ENCODE data around the gene PDE3B. TPM values are rescaled to one million over a fixed set of nuclear protein-coding genes. Genes with fewer than 3 reads are reported as not detected.

PDE3B gene
- total and polyA plus RNA-seq, 2 of the 4 experiments (the other 2 are of a cell fraction), result 0.21 to 1.3 TPM

DNA sequence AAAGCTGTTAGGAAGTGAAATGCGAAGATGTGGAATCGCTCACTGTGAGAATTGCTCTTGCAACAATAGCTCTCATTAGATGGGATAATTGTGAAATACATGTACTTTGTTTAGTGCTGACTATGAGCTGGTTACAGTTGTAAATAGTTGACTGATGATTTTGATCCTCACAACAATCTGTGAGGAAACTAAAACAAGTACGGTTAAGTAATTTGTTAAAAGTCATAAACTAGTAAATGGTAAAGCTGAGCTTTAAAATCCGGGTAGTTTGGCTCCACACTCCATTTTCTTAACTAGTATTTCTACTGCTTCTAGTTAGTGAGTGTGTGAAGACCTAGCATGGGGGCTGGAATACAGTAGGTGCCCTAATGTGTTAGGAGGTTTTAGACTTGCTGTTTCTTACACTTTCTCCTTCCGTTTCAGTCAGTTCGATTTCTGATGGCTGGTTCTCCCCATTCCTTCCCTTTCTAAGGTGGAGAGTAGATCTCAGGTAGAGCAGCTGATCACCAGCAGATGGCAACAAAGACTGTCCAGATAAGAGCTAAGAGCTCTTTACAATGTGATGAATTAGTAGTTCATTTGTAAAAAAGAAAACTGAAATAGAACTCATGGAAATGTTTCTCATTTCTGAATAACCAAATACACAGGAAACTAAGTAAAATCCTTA is 264.7 kb downstream of the PDE3B start (continued):
- TF ChIP-seq MXI1 (IDR thresholded peaks at IDR 0.05; ENCODE audit: borderline replicate concordance, low read depth, low read length), result no peak

DNA sequence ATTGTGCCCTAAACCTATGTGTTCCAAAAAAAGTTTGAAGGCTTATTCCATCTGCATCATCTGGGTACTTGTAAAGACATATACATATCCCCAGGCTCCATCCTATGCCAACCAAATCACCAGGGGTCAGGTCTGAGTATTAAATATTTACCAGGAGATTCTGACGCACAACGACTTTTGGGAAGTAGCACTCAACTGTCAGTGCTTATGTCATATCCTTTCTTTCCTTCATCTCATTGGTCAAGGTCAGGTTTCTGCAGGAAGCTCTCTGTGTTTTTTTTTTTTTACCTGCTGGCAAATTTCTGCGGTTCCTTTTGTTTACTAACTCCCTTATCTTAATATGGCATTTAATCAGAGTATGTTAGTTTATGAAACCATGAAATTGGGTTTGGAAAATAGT is 270.9 kb downstream of the PDE3B start:
- Histone ChIP-seq H3K9ac (ENCODE audit: low read depth, low read length) (no peak overlapping the region), H4K8ac (ENCODE audit: low read depth in 2 of 2, low read length in 2 of 2) (no peak overlapping the region), H2BK15ac (ENCODE audit: low read depth, low read length) (no peak overlapping the region), H4K20me1 (ENCODE audit: insufficient read depth, low read length) (no peaks in the 10 kb centered on the region), H3K9me3 (ENCODE audit: control insufficient read depth, insufficient read depth, low read length) (no peaks in the 10 kb centered on the region), H2BK120ac (ENCODE audit: low read depth, low read length) (no peak overlapping the region), H2AK5ac (ENCODE audit: low read depth, low read length) (no peak overlapping the region), H3K4me2 (ENCODE audit: low read depth, low read length) (no peak overlapping the region), H2BK20ac (ENCODE audit: low read depth, low read length) (no peak overlapping the region), H2AFZ (replicated peaks; ENCODE audit: low read length, poor library complexity) (no peak overlapping the region), H3K23ac (ENCODE audit: low read depth, low read length) (no peak overlapping the region), H3K56ac (ENCODE audit: extremely low read depth, insufficient read depth, low read length) (no peak overlapping the region), H4K5ac (ENCODE audit: low read depth, low read length) (no peak overlapping the region), H3K27me3 (ENCODE audit: control insufficient read depth, insufficient read depth, low read length) (peaks cover 1% of the 10 kb centered on the region), H2BK5ac (ENCODE audit: low read depth, low read length, poor library complexity, severe bottlenecking) (no peak overlapping the region), H4K91ac (ENCODE audit: insufficient read depth, low read depth, low read length) (no peak overlapping the region), H2AK9ac (replicated peaks; ENCODE audit: low read depth, low read length, poor library complexity) (no peak overlapping the region), H3K14ac (replicated peaks; ENCODE audit: low read depth, low read length) (no peak overlapping the region), H3K79me1 (ENCODE audit: low read depth in 1 of 2, low read length in 2 of 2) (no peaks in the 10 kb centered on the region), H3K4me1 (ENCODE audit: control insufficient read depth, insufficient read depth, low read length) (no peaks in the 10 kb centered on the region), H3K27ac (ENCODE audit: insufficient read depth, low read length) (no peak overlapping the region), H3K4ac (ENCODE audit: low read depth, low read length) (no peak overlapping the region), H3K36me3 (ENCODE audit: control insufficient read depth, insufficient read depth, low read length) (no peaks in the 10 kb centered on the region), H3K18ac (ENCODE audit: low read depth, low read length) (no peak overlapping the region), H3K4me3 (ENCODE audit: insufficient read depth, low read depth, low read length) (no peak overlapping the region), H3K9me1 (ENCODE audit: insufficient read depth, low read length) (no peaks in the 10 kb centered on the region)
- ChIA-PET CTCF (no interaction called here), POLR2A (ENCODE audit: unreplicated experiment) (no interaction called here)
- ATAC-seq (ENCODE audit: low read depth) (no peak), DNase-seq (no peak)
- in situ Hi-C loops (cut with MboI; ENCODE audit: low sequenced_read_pairs), result no loop called here
- dilution Hi-C loops (cut with HindIII; ENCODE audit: low sequenced_read_pairs, unreplicated experiment), result no loop called here
- intact Hi-C loops (cut with micrococcal nuclease), result no loop called here
- no TSS peak for BruUV-seq (replicated peaks)
- whole genome bisulfite sequencing, 2 experiments (ENCODE audit: extremely low coverage in 2 of 2, insufficient read length in 1 of 2), result no CpG with 5 or more reads among the region's 3 CpGs
- TF ChIP-seq FOS (IDR thresholded peaks at IDR 0.05; ENCODE audit: low read depth, low read length) (no peak), MAFK (IDR thresholded peaks at IDR 0.05; ENCODE audit: low read depth, low read length) (no peak), NFE2L2 (IDR thresholded peaks at IDR 0.05; ENCODE audit: low read depth, low read length) (no peak), CEBPB (IDR thresholded peaks at IDR 0.05; ENCODE audit: low read depth, low read length) (no peak), RAD21 (IDR thresholded peaks at IDR 0.05; ENCODE audit: low read length) (no peak), MAZ (IDR thresholded peaks at IDR 0.05; ENCODE audit: borderline replicate concordance, low read depth, low read length) (no peak), MXI1 (IDR thresholded peaks at IDR 0.05; ENCODE audit: borderline replicate concordance, low read depth, low read length) (no peak), BHLHE40 (IDR thresholded peaks at IDR 0.05; ENCODE audit: low read depth, low read length) (no peak), CHD1 (IDR thresholded peaks at IDR 0.05; ENCODE audit: low read depth, low read length) (no peak), POLR2A (IDR thresholded peaks at IDR 0.05; ENCODE audit: low read depth, low read length) (no peak), RFX5 (IDR thresholded peaks at IDR 0.05; ENCODE audit: low read depth, low read length) (no peak)
- TF ChIP-seq, protein P1, sequence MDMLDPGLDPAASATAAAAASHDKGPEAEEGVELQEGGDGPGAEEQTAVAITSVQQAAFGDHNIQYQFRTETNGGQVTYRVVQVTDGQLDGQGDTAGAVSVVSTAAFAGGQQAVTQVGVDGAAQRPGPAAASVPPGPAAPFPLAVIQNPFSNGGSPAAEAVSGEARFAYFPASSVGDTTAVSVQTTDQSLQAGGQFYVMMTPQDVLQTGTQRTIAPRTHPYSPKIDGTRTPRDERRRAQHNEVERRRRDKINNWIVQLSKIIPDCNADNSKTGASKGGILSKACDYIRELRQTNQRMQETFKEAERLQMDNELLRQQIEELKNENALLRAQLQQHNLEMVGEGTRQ (IDR thresholded peaks at IDR 0.05; ENCODE audit: low read depth, low read length), result no peak
- TF ChIP-seq, protein P2, sequence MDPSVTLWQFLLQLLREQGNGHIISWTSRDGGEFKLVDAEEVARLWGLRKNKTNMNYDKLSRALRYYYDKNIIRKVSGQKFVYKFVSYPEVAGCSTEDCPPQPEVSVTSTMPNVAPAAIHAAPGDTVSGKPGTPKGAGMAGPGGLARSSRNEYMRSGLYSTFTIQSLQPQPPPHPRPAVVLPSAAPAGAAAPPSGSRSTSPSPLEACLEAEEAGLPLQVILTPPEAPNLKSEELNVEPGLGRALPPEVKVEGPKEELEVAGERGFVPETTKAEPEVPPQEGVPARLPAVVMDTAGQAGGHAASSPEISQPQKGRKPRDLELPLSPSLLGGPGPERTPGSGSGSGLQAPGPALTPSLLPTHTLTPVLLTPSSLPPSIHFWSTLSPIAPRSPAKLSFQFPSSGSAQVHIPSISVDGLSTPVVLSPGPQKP (IDR thresholded peaks at IDR 0.05; ENCODE audit: borderline replicate concordance, low read depth, low read length), result no peak
- TF ChIP-seq, protein P3, sequence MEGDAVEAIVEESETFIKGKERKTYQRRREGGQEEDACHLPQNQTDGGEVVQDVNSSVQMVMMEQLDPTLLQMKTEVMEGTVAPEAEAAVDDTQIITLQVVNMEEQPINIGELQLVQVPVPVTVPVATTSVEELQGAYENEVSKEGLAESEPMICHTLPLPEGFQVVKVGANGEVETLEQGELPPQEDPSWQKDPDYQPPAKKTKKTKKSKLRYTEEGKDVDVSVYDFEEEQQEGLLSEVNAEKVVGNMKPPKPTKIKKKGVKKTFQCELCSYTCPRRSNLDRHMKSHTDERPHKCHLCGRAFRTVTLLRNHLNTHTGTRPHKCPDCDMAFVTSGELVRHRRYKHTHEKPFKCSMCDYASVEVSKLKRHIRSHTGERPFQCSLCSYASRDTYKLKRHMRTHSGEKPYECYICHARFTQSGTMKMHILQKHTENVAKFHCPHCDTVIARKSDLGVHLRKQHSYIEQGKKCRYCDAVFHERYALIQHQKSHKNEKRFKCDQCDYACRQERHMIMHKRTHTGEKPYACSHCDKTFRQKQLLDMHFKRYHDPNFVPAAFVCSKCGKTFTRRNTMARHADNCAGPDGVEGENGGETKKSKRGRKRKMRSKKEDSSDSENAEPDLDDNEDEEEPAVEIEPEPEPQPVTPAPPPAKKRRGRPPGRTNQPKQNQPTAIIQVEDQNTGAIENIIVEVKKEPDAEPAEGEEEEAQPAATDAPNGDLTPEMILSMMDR (conservative IDR thresholded peaks at IDR 0.05; ENCODE audit: low read depth, low read length), result no peak

Data from IMR-90 (cell line).